ENCODE results near the gene ECHS1. TPM values are rescaled to one million over a fixed set of nuclear protein-coding genes. Genes with fewer than 3 reads are reported as not detected.

The ECHS1 gene
- total RNA-seq, 1 donor from 2014 or later: 44.8 TPM

- peaks cover 26% of the 10 kb centered on the region for H3K27me3 ChIP-seq (ENCODE audit: control insufficient read depth, insufficient read depth, low read length)
- FAIRE-seq (no peak), DNase-seq (ENCODE audit: low read depth) (no peak)
- TF ChIP-seq CTCF (IDR thresholded peaks at IDR 0.05; ENCODE audit: insufficient read depth, low read length, severe bottlenecking): no peak
- no peaks in the 10 kb centered on the region for H3K36me3 ChIP-seq (ENCODE audit: control insufficient read depth, insufficient read depth, low read length)
- H3K4me3 ChIP-seq (ENCODE audit: low read depth, low read length): no peak overlapping the region
Measured at GRCh38 chr10:133338080-133339071, 34.8 kb downstream of the ECHS1 start.

- Histone ChIP-seq H3K36me3 (ENCODE audit: control insufficient read depth, insufficient read depth, low read length) (no peaks in the 10 kb centered on the region), H3K27me3 (ENCODE audit: control insufficient read depth, insufficient read depth, low read length) (peaks cover 32% of the 10 kb centered on the region), H3K4me3 (ENCODE audit: low read depth, low read length) (no peak overlapping the region)
- no peak for TF ChIP-seq CTCF (IDR thresholded peaks at IDR 0.05; ENCODE audit: insufficient read depth, low read length, severe bottlenecking)
- DNase-seq (ENCODE audit: low read depth) (no peak), FAIRE-seq (no peak)
Measured at GRCh38 chr10:133337370-133337725, 35.8 kb downstream of the ECHS1 start.

- Histone ChIP-seq H3K4me3 (ENCODE audit: low read depth, low read length) (no peak within 1 kb of the TSS), H3K36me3 (ENCODE audit: control insufficient read depth, insufficient read depth, low read length) (no peaks in the 10 kb centered on the region), H3K27me3 (ENCODE audit: control insufficient read depth, insufficient read depth, low read length) (peaks cover 33% of the 10 kb centered on the region)
- no peak for FAIRE-seq
- DNase-seq (ENCODE audit: low read depth): no peak
- no peak for TF ChIP-seq CTCF (IDR thresholded peaks at IDR 0.05; ENCODE audit: insufficient read depth, low read length, severe bottlenecking)
Measured at GRCh38 chr10:133336577-133337369, 36.4 kb downstream of the ECHS1 start, which contains the start of gene CALY. Gene CALY, minus strand, starts transcription at chr10:133336896. Its CDS starts 7,907 bp downstream, at chr10:133328989.

- Histone ChIP-seq H3K36me3 (ENCODE audit: control insufficient read depth, insufficient read depth, low read length) (no peaks in the 10 kb centered on the region), H3K4me3 (ENCODE audit: low read depth, low read length) (no peak overlapping the region), H3K27me3 (ENCODE audit: control insufficient read depth, insufficient read depth, low read length) (peaks cover 33% of the 10 kb centered on the region)
- no peak for FAIRE-seq
- TF ChIP-seq CTCF (IDR thresholded peaks at IDR 0.05; ENCODE audit: insufficient read depth, low read length, severe bottlenecking): no peak
- DNase-seq (ENCODE audit: low read depth): no peak
Measured at GRCh38 chr10:133336118-133336576, 37.0 kb downstream of the ECHS1 start.

- DNase-seq (ENCODE audit: low read depth) (no peak), FAIRE-seq (no peak)
- Histone ChIP-seq H3K27me3 (ENCODE audit: control insufficient read depth, insufficient read depth, low read length) (peaks cover 33% of the 10 kb centered on the region), H3K4me3 (ENCODE audit: low read depth, low read length) (peak overlapping the region; percentile 8), H3K36me3 (ENCODE audit: control insufficient read depth, insufficient read depth, low read length) (no peaks in the 10 kb centered on the region)
- no peak for TF ChIP-seq CTCF (IDR thresholded peaks at IDR 0.05; ENCODE audit: insufficient read depth, low read length, severe bottlenecking)
Measured at GRCh38 chr10:133335246-133336117, 37.7 kb downstream of the ECHS1 start.

Data from bronchial epithelial cell (primary cell).